ENCODE measurements around the gene ACACB.

ACACB gene

GRCh38 chr12:109247831-109248654 is 131.7 kb downstream of the ACACB start:
- no peak for TF ChIP-seq GATA2 (IDR thresholded peaks at IDR 0.05; ENCODE audit: low read depth, low read length)

- TF ChIP-seq GATA2 (IDR thresholded peaks at IDR 0.05; ENCODE audit: low read depth, low read length) (no peak), GATA3 (IDR thresholded peaks at IDR 0.05; ENCODE audit: low read depth, low read length) (no peak)
These were observed 134.1 kb downstream of the ACACB start for GRCh38 chr12:109250523-109250922.

GRCh38 chr12:109252799-109253198 is 136.4 kb downstream of the ACACB start:
- no peak for TF ChIP-seq GATA3 (IDR thresholded peaks at IDR 0.05; ENCODE audit: low read depth, low read length)
- no peak for TF ChIP-seq GATA2 (IDR thresholded peaks at IDR 0.05; ENCODE audit: low read depth, low read length)

GRCh38 chr12:109253913-109254544 is 137.6 kb downstream of the ACACB start:
- TF ChIP-seq GATA3 (IDR thresholded peaks at IDR 0.05; ENCODE audit: low read depth, low read length) (no peak), GATA2 (IDR thresholded peaks at IDR 0.05; ENCODE audit: low read depth, low read length) (no peak)

- no peak for TF ChIP-seq GATA3 (IDR thresholded peaks at IDR 0.05; ENCODE audit: low read depth, low read length)
- no peak for TF ChIP-seq GATA2 (IDR thresholded peaks at IDR 0.05; ENCODE audit: low read depth, low read length)
These were observed 139.0 kb downstream of the ACACB start for GRCh38 chr12:109255377-109255776.

- TF ChIP-seq GATA2 (IDR thresholded peaks at IDR 0.05; ENCODE audit: low read depth, low read length) (no peak), GATA3 (IDR thresholded peaks at IDR 0.05; ENCODE audit: low read depth, low read length) (no peak)
These were observed 139.6 kb downstream of the ACACB start for GRCh38 chr12:109256011-109256410.

GRCh38 chr12:109258201-109258600 is 141.8 kb downstream of the ACACB start:
- no peak for TF ChIP-seq GATA2 (IDR thresholded peaks at IDR 0.05; ENCODE audit: low read depth, low read length)
- TF ChIP-seq GATA3 (IDR thresholded peaks at IDR 0.05; ENCODE audit: low read depth, low read length): no peak

- TF ChIP-seq GATA3 (IDR thresholded peaks at IDR 0.05; ENCODE audit: low read depth, low read length): no peak
- no peak for TF ChIP-seq GATA2 (IDR thresholded peaks at IDR 0.05; ENCODE audit: low read depth, low read length)
These were observed 142.5 kb downstream of the ACACB start for GRCh38 chr12:109258607-109259544.

GRCh38 chr12:109259545-109259895 is 143.1 kb downstream of the ACACB start:
- TF ChIP-seq GATA2 (IDR thresholded peaks at IDR 0.05; ENCODE audit: low read depth, low read length): no peak
- TF ChIP-seq GATA3 (IDR thresholded peaks at IDR 0.05; ENCODE audit: low read depth, low read length): no peak

- no peak for TF ChIP-seq GATA2 (IDR thresholded peaks at IDR 0.05; ENCODE audit: low read depth, low read length)
- no peak for TF ChIP-seq GATA3 (IDR thresholded peaks at IDR 0.05; ENCODE audit: low read depth, low read length)
These were observed 144.7 kb downstream of the ACACB start for GRCh38 chr12:109261087-109261486.

GRCh38 chr12:109261939-109262338 is 145.6 kb downstream of the ACACB start:
- TF ChIP-seq GATA3 (IDR thresholded peaks at IDR 0.05; ENCODE audit: low read depth, low read length) (no peak), GATA2 (IDR thresholded peaks at IDR 0.05; ENCODE audit: low read depth, low read length) (no peak)

GRCh38 chr12:109263439-109263838 is 147.1 kb downstream of the ACACB start:
- TF ChIP-seq GATA2 (IDR thresholded peaks at IDR 0.05; ENCODE audit: low read depth, low read length): no peak
- TF ChIP-seq GATA3 (IDR thresholded peaks at IDR 0.05; ENCODE audit: low read depth, low read length): no peak

GRCh38 chr12:109264095-109264942 is 147.9 kb downstream of the ACACB start:
- TF ChIP-seq GATA3 (IDR thresholded peaks at IDR 0.05; ENCODE audit: low read depth, low read length): no peak
- no peak for TF ChIP-seq GATA2 (IDR thresholded peaks at IDR 0.05; ENCODE audit: low read depth, low read length)

Data from SH-SY5Y (cell line).